Heart left ventricle (tissue), 16 donors: ENCODE results near the gene ERCC1. TPM values are rescaled to one million over a fixed set of nuclear protein-coding genes. Genes with fewer than 3 reads are reported as not detected.

Experiments used
- ATAC-seq, 4 donors: fragments of 200-7000 bp; cut with Tn5 transposase; one replicate each; pipeline ENCODE4 v1.9.1; 2020 to 2022; ENCODE audit warnings: moderate library complexity in 4 of 4, mild to moderate bottlenecking in 3 of 4, moderate number of reproducible peaks in 1 of 4
- DNase-seq, 5 donors: peaks; one replicate each; pipeline ENCODE4 v3.0.0-alpha.2; 2020
- H3K27ac ChIP-seq, 12 donors: fragments of 200-600 bp; sonication (generic) in 4 of 12; one replicate each; pipeline versions ENCODE4 v1.5.0 to v1.8.0; 2016 to 2022; ENCODE audit warnings: mild to moderate bottlenecking in 2 of 12
- H3K27me3 ChIP-seq, 9 donors: fragments of 200-600 bp; sonication (generic) in 2 of 9; one replicate each; pipeline versions ENCODE4 v1.5.1 to v1.8.0; 2016 to 2022; ENCODE audit warnings: mild to moderate bottlenecking in 3 of 9
- H3K36me3 ChIP-seq, 9 donors: fragments of 200-600 bp; sonication (generic) in 2 of 9; one replicate each; pipeline versions ENCODE4 v1.5.0 to v1.8.0; 2018 to 2022; ENCODE audit warnings: mild to moderate bottlenecking in 2 of 9
- H3K4me1 ChIP-seq, 12 donors: fragments of 200-600 bp; sonication (generic) in 4 of 12; one replicate each; pipeline versions ENCODE4 v1.5.0 to v1.8.0; 2016 to 2022; ENCODE audit warnings: mild to moderate bottlenecking in 3 of 12
- H3K4me3 ChIP-seq, 12 donors: fragments of 200-600 bp; sonication (generic) in 4 of 12; one replicate each; pipeline versions ENCODE4 v1.5.0 to v1.8.0; 2017 to 2022; ENCODE audit warnings: mild to moderate bottlenecking in 9 of 12, moderate library complexity in 4 of 12
- H3K9me3 ChIP-seq, 12 donors: fragments of 200-600 bp; sonication (generic) in 4 of 12; one replicate each; pipeline versions ENCODE4 v1.5.0 to v1.8.0; 2016 to 2022; ENCODE audit warnings: mild to moderate bottlenecking in 1 of 12
- POLR2A ChIP-seq, 2 donors: fragments of 450-650 bp; IDR thresholded peaks; one replicate each; pipeline ENCODE4 v1.6.1; 2017; ENCODE audit warnings: antibody characterized with exemption in 2 of 2, mild to moderate bottlenecking in 2 of 2, moderate library complexity in 2 of 2
- WGBS, 4 donors: extraction: QIAGEN DNeasy Blood & Tissue Kit in 2 of 4; methylation state at CpG; one replicate each; pipeline versions ENCODE4 v1.1.5 to v1.1.7; 2013 to 2018; 5-methylcytosine and 5-hydroxymethylcytosine counted together
- intact Hi-C, 10 donors: fragments of 100-400 bp; cut with DNase I; formaldehyde crosslinking; loops; one replicate each; pipeline versions ENCODE4 v1.11.1 to v1.14.2; 2022
- polyA plus RNA-seq, 2 donors: library from polyadenylated mRNA; stranded (reverse); fragments of 200-250 nt; gene quantifications; one replicate each; pipeline ENCODE4 v1.2.3, GENCODE V29; 2013
- total RNA-seq, 9 donors: library from RNA; depleted of rRNA in 2 of 9; stranded (reverse); fragments of >200 nt in 2 of 9; fragmentation: NEBNext Ultra II Directional in 3 of 9; extraction: Animal tissue kit (Norgen Biotek cat#: 25700) in 3 of 9; gene quantifications; one replicate each; pipeline versions ENCODE4 v1.1.0 to v1.2.4, GENCODE V29; 2016 to 2023
- TF ChIP-seq, protein P1 (sequence below), 12 donors: fragments of 200-600 bp; sonication (generic) in 4 of 12; IDR thresholded peaks; one replicate each; pipeline versions ENCODE4 v1.5.0 to v1.8.0; 2018 to 2022; ENCODE audit warnings: antibody characterized with exemption in 12 of 12, mild to moderate bottlenecking in 5 of 12
- donor health status: ischemic (EF 13 %, LVEDD 7.1; RV severe dilation, severe dysfunction).
- donor health status: healthy with polysubstance abuse.
- donor health status: DM: no; HTN: yes; CAD: no.
- donor health status: DM: no; HTN: no; CAD: no.
- donor health status: ischemic (EF 25% LVEDD 6.9; RV normal size, moderate dysfunction).
- donor health status: ischemic (EF 25% LVEDD 5.7; RV mildly dilated, moderate dysfunction).
- donor health status: healthy.
- donor health status: DM: yes; HTN: yes; CAD: no.
- donor health status: ischemic (EF 35%, LVEDD 5.7; RV mildly dilated, moderate dysfunction).
- donor health status: nonischemic (EF 11% LVEDD 7.7; RV severe dilation, severe dysfunction).
- donor health status: DM: yes; HTN: yes; CAD: no.
- donor health status: PGD.
- donor health status: ischemic (EF 29% LVEDD 5.4; RV normal size, mild dysfunction).
- donor health status: nonischemic (EF 23%, LVEDD 6.1; RV moderate dilation, normal function).

Gene ERCC1
- total and polyA plus RNA-seq, 11 donors, result 104 to 294 (median 121) TPM

DNA sequence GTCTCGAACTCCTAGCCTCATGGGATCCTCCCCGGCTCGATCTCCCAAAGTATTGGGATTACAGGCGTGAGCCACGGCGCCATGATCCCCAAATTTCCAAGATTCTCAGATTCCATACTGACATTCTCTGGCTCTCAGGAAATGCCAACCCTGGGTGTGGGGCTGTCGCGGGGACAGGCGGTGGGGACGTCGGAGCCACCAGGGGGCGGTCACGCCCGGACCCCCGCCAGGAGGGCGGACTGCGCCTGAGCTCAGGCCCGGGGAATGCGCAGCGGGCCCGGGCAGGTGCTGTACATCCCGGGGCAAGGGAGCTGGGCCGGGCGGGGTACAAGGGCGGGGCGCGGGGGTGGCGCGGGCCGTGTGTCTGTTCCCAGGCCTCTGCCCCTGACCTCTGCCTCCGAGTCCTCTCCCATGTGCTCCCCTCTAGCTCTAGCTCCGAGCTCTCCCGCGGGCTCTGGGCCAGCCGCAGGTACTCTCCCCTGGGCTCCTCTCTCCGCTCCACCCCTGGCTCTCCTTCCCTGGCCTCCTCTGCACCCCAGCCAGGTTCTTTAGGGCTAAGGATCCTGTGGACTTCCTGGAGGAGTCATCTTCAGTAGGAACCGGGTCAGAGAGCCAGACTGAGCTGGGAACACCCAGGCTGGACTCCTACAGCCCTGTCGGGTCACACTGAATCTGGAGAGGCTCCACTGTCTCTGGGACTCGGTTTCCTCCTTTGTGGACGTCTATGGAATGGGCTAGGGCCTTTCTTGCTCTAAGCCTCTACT, 21.2 kb downstream of the ERCC1 start:
- H3K4me1 ChIP-seq, result peaks cover 7 to 73% (median 54%) of the 10 kb centered on the region in 12 donors
- H3K9me3 ChIP-seq, result no peaks in the 10 kb centered on the region
- 15 to 33% (median 21%) methylated on average over 18 to 40 of the region's 40 CpGs for WGBS, 4 donors
- H3K27ac ChIP-seq, result peak overlapping the region; percentile 87 to 97 (median 93)
- peaks cover 0 to 24% (median 0%) of the 10 kb centered on the region in 9 donors for H3K27me3 ChIP-seq
- H3K4me3 ChIP-seq, result peak overlapping the region in 10 of 12 donors; percentile 6 to 86 (median 67)
- ATAC-seq, result peak in 2 of 4 donors; percentile 1
- H3K36me3 ChIP-seq, result peaks cover 0 to 13% (median 0%) of the 10 kb centered on the region in 9 donors
- TF ChIP-seq POLR2A (IDR thresholded peaks at IDR 0.05), result peak in 1 of 2 donors; percentile 40
- TF ChIP-seq, protein P1, sequence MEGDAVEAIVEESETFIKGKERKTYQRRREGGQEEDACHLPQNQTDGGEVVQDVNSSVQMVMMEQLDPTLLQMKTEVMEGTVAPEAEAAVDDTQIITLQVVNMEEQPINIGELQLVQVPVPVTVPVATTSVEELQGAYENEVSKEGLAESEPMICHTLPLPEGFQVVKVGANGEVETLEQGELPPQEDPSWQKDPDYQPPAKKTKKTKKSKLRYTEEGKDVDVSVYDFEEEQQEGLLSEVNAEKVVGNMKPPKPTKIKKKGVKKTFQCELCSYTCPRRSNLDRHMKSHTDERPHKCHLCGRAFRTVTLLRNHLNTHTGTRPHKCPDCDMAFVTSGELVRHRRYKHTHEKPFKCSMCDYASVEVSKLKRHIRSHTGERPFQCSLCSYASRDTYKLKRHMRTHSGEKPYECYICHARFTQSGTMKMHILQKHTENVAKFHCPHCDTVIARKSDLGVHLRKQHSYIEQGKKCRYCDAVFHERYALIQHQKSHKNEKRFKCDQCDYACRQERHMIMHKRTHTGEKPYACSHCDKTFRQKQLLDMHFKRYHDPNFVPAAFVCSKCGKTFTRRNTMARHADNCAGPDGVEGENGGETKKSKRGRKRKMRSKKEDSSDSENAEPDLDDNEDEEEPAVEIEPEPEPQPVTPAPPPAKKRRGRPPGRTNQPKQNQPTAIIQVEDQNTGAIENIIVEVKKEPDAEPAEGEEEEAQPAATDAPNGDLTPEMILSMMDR (IDR thresholded peaks at IDR 0.05), result peak; percentile 43 to 73 (median 54)
- intact Hi-C loops, result loop anchor here in 1 of 10 donors (10.0 kb wide), 1 partner anchor 362 kb away; the partner anchor contains the start of gene SIX5
- DNase-seq, result peak; percentile 46 to 76 (median 60)

DNA sequence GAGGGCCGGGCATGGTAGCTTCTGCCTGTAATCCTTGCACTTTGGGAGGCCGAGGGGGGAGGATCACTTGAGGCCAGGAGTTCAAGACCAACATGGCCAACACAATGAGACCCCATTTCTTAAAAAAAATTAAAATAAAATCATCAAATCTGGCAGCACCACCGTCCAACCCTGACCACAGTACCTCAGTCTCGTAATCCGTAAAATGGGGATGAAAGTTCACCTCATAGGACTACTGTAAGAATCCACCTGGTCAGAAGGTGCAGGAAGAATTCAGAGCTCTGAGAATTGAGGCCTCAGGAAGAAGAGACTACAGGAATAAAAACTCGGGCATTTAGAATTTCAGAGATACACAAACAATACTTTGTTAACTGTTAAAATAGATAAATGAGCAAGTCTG, 21.9 kb downstream of the ERCC1 start:
- Histone ChIP-seq H3K4me1 (peaks cover 7 to 66% (median 48%) of the 10 kb centered on the region in 12 donors), H3K4me3 (no peak overlapping the region), H3K9me3 (no peaks in the 10 kb centered on the region), H3K27me3 (peaks cover 0 to 27% (median 0%) of the 10 kb centered on the region in 9 donors), H3K36me3 (peaks cover 0 to 16% (median 0%) of the 10 kb centered on the region in 9 donors), H3K27ac (peak overlapping the region in 10 of 12 donors; percentile 87 to 97 (median 94))
- WGBS, 4 donors, result 94 to 96% (median 95%) methylated on average over 6 of the region's 6 CpGs
- intact Hi-C loops, result loop anchor here in 1 of 10 donors (10.0 kb wide), 1 partner anchor 363 kb away; the partner anchor contains the start of gene SIX5
- TF ChIP-seq, protein P1 (IDR thresholded peaks at IDR 0.05), result no peak
- TF ChIP-seq POLR2A (IDR thresholded peaks at IDR 0.05), result no peak
- DNase-seq, result no peak
- no peak for ATAC-seq

DNA sequence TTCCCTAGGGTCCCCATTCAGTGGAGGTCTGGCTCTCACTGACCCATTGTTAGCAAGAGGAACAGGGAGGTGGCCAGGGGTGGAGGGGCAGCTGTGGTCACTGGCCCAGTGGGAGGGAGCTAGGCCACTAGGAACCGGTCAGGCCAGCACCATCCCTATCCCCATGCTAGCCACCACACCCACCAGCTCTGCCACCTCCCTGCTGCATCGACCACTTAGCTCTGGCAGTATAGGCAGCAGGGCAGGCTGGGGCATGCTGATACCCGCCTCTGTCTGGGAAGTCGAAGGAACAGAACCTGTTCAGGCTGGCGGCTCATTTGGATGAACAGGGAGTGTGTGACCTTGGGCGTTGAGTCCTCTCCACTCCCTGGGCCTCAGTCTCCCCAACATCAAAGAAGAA, 23.5 kb downstream of the ERCC1 start:
- ATAC-seq, result no peak
- Histone ChIP-seq H3K4me3 (no peak overlapping the region), H3K27me3 (peaks cover 0 to 39% (median 0%) of the 10 kb centered on the region in 9 donors), H3K36me3 (peaks cover 0 to 30% (median 12%) of the 10 kb centered on the region in 9 donors), H3K9me3 (no peaks in the 10 kb centered on the region), H3K27ac (peak overlapping the region in 3 of 12 donors; percentile 14 to 54 (median 47)), H3K4me1 (peaks cover 7 to 58% (median 45%) of the 10 kb centered on the region in 12 donors)
- WGBS, 4 donors, result 80 to 93% (median 89%) methylated on average over 5 to 6 of the region's 6 CpGs
- intact Hi-C loops, result loop anchor here in 1 of 10 donors (10.0 kb wide), 1 partner anchor 365 kb away; the partner anchor contains the start of gene SIX5
- peak in 2 of 5 donors; percentile 36 to 65 for DNase-seq
- no peak for TF ChIP-seq POLR2A (IDR thresholded peaks at IDR 0.05)
- TF ChIP-seq, protein P1 (IDR thresholded peaks at IDR 0.05), result no peak
